GM23338 (cell line): ENCODE data around the gene ATP10A.

Experiments used
- CREB1 ChIP-seq: fragments of 250-450 bp; sonication (Bioruptor Pico); IDR thresholded peaks from 2 replicates; pipeline ENCODE4 v1.5.0; 2020; ENCODE audit warnings: low read depth, mild to moderate bottlenecking, moderate library complexity
- CTCF ChIP-seq, 2 experiments: fragments of 200-600 bp in 1 of 2; sonication (generic) in 1 of 2; conservative IDR thresholded peaks; 2 replicates each; pipeline versions ENCODE4 v1.5.1 to v1.6.1; 2016 to 2017; ENCODE audit warnings: antibody characterized with exemption in 2 of 2, low read depth in 2 of 2, mild to moderate bottlenecking in 2 of 2, moderate library complexity in 1 of 2
- EZH2 ChIP-seq: fragments of 200-600 bp; sonication (generic); IDR thresholded peaks from one replicate; pipeline ENCODE4 v1.8.0; 2017; ENCODE audit warnings: antibody characterized with exemption, mild to moderate bottlenecking, low read depth; ENCODE audit not compliant: unreplicated experiment
- EZH2phosphoT487 ChIP-seq: fragments of 200-600 bp; sonication (generic); IDR thresholded peaks from one replicate; pipeline ENCODE4 v1.8.1; 2018; ENCODE audit warnings: antibody characterized with exemption; ENCODE audit not compliant: unreplicated experiment
- JUNB ChIP-seq: IDR thresholded peaks from one replicate; pipeline ENCODE4 v1.6.1; 2016; ENCODE audit warnings: antibody characterized with exemption; ENCODE audit not compliant: unreplicated experiment
- NANOG ChIP-seq: IDR thresholded peaks from 2 replicates; pipeline ENCODE4 v1.6.1; 2016; ENCODE audit warnings: antibody characterized with exemption, borderline replicate concordance
- POLR2AphosphoS5 ChIP-seq: IDR thresholded peaks from 2 replicates; pipeline ENCODE4 v1.6.1; 2016; ENCODE audit warnings: antibody characterized with exemption, low read depth
- REST ChIP-seq: IDR thresholded peaks from one replicate; pipeline ENCODE4 v1.6.1; 2018; ENCODE audit warnings: antibody characterized with exemption; ENCODE audit not compliant: unreplicated experiment
- ZNF331 ChIP-seq: fragments of 250-450 bp; sonication (Bioruptor Pico); IDR thresholded peaks from 2 replicates; pipeline ENCODE4 v1.5.0; 2020; ENCODE audit warnings: low read depth, mild to moderate bottlenecking, moderate library complexity
- TF ChIP-seq, protein P1 (sequence below): fragments of 250-450 bp; sonication (Bioruptor Pico); IDR thresholded peaks from 2 replicates; pipeline ENCODE4 v1.5.0; 2020; ENCODE audit warnings: mild to moderate bottlenecking, moderate library complexity

- TF ChIP-seq CTCF (conservative IDR thresholded peaks at IDR 0.05; ENCODE audit: low read depth in 2 of 2) (peak; percentile 80 to 83), POLR2AphosphoS5 (no peak), CREB1 (CRISPR knock-in tag) (no peak), JUNB (no peak), EZH2 (no peak), EZH2phosphoT487 (no peak), REST (no peak), NANOG (no peak), ZNF331 (CRISPR knock-in tag) (no peak)
- TF ChIP-seq, protein P1, sequence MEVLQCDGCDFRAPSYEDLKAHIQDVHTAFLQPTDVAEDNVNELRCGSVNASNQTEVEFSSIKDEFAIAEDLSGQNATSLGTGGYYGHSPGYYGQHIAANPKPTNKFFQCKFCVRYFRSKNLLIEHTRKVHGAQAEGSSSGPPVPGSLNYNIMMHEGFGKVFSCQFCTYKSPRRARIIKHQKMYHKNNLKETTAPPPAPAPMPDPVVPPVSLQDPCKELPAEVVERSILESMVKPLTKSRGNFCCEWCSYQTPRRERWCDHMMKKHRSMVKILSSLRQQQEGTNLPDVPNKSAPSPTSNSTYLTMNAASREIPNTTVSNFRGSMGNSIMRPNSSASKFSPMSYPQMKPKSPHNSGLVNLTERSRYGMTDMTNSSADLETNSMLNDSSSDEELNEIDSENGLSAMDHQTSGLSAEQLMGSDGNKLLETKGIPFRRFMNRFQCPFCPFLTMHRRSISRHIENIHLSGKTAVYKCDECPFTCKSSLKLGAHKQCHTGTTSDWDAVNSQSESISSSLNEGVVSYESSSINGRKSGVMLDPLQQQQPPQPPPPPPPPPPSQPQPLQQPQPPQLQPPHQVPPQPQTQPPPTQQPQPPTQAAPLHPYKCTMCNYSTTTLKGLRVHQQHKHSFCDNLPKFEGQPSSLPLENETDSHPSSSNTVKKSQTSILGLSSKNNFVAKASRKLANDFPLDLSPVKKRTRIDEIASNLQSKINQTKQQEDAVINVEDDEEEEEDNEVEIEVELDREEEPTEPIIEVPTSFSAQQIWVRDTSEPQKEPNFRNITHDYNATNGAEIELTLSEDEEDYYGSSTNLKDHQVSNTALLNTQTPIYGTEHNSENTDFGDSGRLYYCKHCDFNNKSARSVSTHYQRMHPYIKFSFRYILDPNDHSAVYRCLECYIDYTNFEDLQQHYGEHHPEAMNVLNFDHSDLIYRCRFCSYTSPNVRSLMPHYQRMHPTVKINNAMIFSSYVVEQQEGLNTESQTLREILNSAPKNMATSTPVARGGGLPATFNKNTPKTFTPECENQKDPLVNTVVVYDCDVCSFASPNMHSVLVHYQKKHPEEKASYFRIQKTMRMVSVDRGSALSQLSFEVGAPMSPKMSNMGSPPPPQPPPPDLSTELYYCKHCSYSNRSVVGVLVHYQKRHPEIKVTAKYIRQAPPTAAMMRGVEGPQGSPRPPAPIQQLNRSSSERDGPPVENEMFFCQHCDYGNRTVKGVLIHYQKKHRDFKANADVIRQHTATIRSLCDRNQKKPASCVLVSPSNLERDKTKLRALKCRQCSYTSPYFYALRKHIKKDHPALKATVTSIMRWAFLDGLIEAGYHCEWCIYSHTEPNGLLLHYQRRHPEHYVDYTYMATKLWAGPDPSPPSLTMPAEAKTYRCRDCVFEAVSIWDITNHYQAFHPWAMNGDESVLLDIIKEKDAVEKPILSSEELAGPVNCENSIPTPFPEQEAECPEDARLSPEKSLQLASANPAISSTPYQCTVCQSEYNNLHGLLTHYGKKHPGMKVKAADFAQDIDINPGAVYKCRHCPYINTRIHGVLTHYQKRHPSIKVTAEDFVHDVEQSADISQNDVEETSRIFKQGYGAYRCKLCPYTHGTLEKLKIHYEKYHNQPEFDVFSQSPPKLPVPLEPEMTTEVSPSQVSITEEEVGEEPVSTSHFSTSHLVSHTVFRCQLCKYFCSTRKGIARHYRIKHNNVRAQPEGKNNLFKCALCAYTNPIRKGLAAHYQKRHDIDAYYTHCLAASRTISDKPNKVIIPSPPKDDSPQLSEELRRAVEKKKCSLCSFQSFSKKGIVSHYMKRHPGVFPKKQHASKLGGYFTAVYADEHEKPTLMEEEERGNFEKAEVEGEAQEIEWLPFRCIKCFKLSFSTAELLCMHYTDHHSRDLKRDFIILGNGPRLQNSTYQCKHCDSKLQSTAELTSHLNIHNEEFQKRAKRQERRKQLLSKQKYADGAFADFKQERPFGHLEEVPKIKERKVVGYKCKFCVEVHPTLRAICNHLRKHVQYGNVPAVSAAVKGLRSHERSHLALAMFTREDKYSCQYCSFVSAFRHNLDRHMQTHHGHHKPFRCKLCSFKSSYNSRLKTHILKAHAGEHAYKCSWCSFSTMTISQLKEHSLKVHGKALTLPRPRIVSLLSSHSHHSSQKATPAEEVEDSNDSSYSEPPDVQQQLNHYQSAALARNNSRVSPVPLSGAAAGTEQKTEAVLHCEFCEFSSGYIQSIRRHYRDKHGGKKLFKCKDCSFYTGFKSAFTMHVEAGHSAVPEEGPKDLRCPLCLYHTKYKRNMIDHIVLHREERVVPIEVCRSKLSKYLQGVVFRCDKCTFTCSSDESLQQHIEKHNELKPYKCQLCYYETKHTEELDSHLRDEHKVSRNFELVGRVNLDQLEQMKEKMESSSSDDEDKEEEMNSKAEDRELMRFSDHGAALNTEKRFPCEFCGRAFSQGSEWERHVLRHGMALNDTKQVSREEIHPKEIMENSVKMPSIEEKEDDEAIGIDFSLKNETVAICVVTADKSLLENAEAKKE (CRISPR knock-in tag), result peak; percentile 31; the same call in 1 of the 2 replicates
Measured at GRCh38 chr15:25783607-25784540, 79.3 kb downstream of the ATP10A start.
